Astrocyte of the cerebellum (primary cell): ENCODE measurements around the gene CARMIL3.
"Not testable (repeated sequence)": the region's sequence is repeated elsewhere in the genome, so short reads cannot be mapped to it uniquely, and the experiment has no call there.

ENCODE experiments used
- DNase-seq: peaks from one replicate; pipeline ENCODE4 v3.0.0-alpha.2; 2011; ENCODE audit warnings: low read depth
- H3K4me3 ChIP-seq: 2 replicates; pipeline ENCODE4 v1.5.1; 2011; ENCODE audit warnings: mild to moderate bottlenecking, low read depth, low read length, moderate library complexity
- in situ Hi-C: cut with HindIII; loops from 2 replicates; pipeline ENCODE4 v1.10.0; 2017; ENCODE audit warnings: low sequenced_read_pairs
- TF ChIP-seq, protein P1 (sequence below): IDR thresholded peaks from 2 replicates; pipeline ENCODE4 v1.5.1; 2012; ENCODE audit warnings: low read length, low read depth, moderate library complexity, mild to moderate bottlenecking; ENCODE audit errors: missing control alignments

CARMIL3 gene

DNA sequence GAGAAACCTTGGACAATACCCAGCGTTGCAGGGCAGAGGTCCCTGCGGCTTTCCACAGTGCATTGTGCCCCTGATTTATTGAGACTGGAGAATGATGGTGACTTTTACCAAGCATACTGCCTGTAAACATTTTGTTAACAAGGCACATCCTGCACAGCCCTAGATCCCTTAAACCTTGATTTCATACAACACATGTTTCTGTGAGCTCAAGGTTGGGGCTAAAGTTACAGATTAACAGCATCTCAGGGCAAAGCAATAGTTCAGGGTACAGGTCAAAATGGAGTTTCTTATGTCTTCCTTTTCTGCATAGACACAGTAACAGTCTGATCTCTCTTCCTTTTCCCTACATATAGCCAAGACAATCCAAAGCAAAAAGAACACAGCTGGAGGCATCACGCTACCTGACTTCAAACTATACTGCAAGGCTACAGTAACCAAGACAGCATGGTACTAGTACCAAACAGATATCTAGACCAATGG is 26.8 kb upstream of the CARMIL3 start:
- DNase-seq, in situ Hi-C loops, H3K4me3 ChIP-seq: not testable (repeated sequence)

GRCh38 chr14:24029687-24030086 is 22.1 kb upstream of the CARMIL3 start:
- DNase-seq, in situ Hi-C loops, H3K4me3 ChIP-seq: not testable (repeated sequence)

GRCh38 chr14:24031331-24031730 is 20.5 kb upstream of the CARMIL3 start:
- in situ Hi-C loops, H3K4me3 ChIP-seq, DNase-seq: not testable (repeated sequence)

GRCh38 chr14:24032727-24033418 is 18.9 kb upstream of the CARMIL3 start:
- TF ChIP-seq, protein P1, sequence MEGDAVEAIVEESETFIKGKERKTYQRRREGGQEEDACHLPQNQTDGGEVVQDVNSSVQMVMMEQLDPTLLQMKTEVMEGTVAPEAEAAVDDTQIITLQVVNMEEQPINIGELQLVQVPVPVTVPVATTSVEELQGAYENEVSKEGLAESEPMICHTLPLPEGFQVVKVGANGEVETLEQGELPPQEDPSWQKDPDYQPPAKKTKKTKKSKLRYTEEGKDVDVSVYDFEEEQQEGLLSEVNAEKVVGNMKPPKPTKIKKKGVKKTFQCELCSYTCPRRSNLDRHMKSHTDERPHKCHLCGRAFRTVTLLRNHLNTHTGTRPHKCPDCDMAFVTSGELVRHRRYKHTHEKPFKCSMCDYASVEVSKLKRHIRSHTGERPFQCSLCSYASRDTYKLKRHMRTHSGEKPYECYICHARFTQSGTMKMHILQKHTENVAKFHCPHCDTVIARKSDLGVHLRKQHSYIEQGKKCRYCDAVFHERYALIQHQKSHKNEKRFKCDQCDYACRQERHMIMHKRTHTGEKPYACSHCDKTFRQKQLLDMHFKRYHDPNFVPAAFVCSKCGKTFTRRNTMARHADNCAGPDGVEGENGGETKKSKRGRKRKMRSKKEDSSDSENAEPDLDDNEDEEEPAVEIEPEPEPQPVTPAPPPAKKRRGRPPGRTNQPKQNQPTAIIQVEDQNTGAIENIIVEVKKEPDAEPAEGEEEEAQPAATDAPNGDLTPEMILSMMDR, result no peak
- H3K4me3 ChIP-seq, result no peak overlapping the region
- DNase-seq, result no peak
- in situ Hi-C loops, result no loop called here

DNA sequence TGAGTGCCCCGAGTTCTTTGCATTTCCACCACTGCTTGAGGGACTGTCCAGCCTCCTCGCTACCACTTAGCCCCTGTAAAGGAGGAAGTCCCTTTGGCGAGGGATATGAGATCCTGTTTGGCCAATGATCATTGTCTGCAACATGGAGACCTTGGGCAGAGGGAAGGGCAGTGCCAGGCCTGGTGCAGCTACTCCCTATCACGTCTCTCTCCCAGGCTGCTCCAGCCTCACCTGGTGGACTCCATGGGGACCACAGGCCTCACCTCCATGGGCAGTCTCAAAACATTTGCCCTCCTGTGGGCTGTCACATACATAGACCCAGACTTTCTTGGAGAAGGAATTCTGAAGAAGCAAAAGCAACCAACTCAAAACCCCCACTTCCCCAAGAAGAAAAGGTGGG is 16.0 kb upstream of the CARMIL3 start:
- in situ Hi-C loops, DNase-seq: not testable (repeated sequence)
- H3K4me3 ChIP-seq, result peak overlapping the region; percentile 48

DNA sequence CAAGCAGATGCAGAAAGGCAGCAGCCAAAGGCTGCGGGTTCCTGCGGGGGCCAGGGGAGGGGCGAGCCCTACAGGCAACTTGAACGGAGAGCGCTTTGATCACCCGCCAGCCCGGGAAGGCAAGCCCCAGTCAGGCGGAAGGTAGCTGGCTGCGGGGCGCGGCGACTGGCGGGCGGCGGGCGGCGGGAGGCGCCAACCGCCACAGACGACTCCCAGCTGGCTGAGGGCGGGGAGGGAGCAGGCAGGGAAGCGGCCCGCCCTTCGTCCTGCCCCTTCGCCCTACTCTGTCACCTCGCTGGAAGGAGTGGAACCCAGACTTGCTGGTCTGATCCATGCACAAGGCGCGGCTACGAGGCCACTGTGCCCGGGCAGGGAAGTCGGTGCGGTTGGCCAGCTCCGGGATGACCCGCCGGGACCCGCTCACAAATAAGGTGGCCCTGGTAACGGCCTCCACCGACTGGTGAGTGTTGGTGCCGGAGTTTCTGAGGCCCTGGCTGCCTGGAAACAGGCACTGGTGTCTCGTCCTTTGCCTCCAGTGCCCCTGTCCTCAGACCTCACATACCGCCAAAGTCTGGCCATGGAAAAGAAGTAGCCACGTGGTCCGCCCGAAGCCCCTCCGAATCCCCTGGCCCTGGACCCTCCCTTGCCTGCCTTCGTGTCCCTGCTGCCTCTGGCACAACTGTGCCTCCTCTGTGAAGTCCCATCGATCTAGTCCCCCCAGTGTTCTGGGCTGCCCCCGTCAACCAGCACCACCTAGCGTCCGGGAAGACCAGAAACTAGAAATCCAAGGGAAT is 15.4 kb upstream of the CARMIL3 start:
- TF ChIP-seq, protein P1, result peak; percentile 80
- in situ Hi-C loops, result no loop called here
- no peak for DNase-seq
- H3K4me3 ChIP-seq, result peak overlapping the region; percentile 48

GRCh38 chr14:24036963-24037657 is 14.7 kb upstream of the CARMIL3 start:
- DNase-seq, in situ Hi-C loops: not testable (repeated sequence)
- H3K4me3 ChIP-seq, result peak overlapping the region; percentile 48

- H3K4me3 ChIP-seq, result no peak overlapping the region
- in situ Hi-C loops, result no loop called here
- DNase-seq, result no peak
- TF ChIP-seq, protein P1, result no peak
Measured at GRCh38 chr14:24037658-24038037, 14.2 kb upstream of the CARMIL3 start.

DNA sequence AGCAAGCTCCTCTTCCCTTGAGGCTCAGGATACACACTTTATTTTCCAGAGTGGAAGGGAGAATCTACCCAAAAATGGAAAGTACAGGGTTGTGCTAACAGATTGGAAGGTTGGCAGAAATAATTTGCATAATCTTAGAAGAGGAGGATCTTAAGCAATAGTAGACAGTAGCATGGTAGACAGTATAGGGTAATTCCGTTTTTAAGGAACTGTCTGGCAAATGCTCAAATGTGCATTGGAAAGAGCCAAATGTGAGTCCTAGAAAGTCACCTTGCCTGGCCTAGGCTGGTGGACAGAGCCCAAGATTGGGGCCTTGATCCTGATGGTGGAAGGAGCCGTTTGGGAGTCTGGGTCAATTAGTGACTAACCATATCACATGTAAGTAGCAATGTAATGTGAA is 13.1 kb upstream of the CARMIL3 start:
- in situ Hi-C loops, result no loop called here
- no peak overlapping the region for H3K4me3 ChIP-seq
- no peak for DNase-seq
- TF ChIP-seq, protein P1, result no peak
